Measurements from ENCODE around the gene WFS1. TPM values are rescaled to one million over a fixed set of nuclear protein-coding genes. Genes with fewer than 3 reads are reported as not detected.

The WFS1 gene
- total and polyA plus RNA-seq, 2 donors (not counting 3 experiments of a cell fraction or from before 2014, with no cell fraction given): 48.2 to 70.0 TPM

DNA sequence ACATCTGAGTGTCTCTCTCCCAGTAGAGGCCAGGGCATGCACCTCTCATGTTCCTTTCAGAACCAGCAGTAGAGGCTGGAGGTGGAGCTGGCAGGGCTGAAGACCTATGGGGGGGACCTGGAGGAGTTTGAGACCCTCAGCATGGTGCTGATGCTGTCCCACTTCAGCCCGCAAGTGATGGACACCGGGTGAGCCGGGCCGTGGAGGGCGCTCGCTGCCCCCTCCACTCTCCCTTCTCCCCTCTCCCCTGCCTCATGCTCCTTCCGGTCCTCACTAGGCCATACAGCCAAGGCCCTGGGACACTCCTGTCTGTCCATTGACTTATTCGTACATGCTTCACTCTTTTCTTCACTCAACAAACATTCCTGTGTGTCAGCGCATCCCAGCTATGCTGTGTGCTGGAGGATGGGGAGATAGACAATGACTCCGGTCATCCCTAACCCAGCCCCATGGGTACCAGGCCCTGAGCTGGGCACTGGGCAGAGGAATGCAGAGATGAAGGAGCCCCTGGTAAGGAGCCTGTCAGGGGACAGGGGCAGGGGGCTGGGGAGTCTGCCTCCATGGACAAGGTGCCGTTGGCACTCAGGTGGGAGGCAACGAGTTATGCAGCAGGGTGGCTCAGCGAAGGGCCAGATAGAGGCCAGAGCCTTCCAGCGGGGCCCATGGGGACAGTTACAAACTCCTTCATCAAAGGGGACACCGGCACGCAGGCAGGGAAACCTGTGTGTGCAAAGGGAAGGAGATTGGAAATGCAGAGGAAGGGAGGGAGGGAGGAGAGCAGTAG lies 28.4 kb upstream of the WFS1 start:
- no peaks in the 10 kb centered on the region for H3K4me1 ChIP-seq (ENCODE audit: control insufficient read depth, extremely low read depth, insufficient read depth, low read length)
- H3K27me3 ChIP-seq (ENCODE audit: control insufficient read depth in 2 of 2, insufficient read depth in 2 of 2, low read length in 2 of 2): peaks cover 0 to 7% of the 10 kb centered on the region in 2 experiments
- H3K79me2 ChIP-seq (ENCODE audit: control insufficient read depth, insufficient read depth, low read length): no peaks in the 10 kb centered on the region
- no TSS peak for BruUV-seq (replicated peaks)
- ChIA-PET POLR2A (no interaction called here), CTCF (interaction anchor here (1.7 kb wide), 1 partner anchor 10 kb away, joined by 13 read pairs; no protein-coding TSS in a partner anchor)
- TF ChIP-seq, protein P1, sequence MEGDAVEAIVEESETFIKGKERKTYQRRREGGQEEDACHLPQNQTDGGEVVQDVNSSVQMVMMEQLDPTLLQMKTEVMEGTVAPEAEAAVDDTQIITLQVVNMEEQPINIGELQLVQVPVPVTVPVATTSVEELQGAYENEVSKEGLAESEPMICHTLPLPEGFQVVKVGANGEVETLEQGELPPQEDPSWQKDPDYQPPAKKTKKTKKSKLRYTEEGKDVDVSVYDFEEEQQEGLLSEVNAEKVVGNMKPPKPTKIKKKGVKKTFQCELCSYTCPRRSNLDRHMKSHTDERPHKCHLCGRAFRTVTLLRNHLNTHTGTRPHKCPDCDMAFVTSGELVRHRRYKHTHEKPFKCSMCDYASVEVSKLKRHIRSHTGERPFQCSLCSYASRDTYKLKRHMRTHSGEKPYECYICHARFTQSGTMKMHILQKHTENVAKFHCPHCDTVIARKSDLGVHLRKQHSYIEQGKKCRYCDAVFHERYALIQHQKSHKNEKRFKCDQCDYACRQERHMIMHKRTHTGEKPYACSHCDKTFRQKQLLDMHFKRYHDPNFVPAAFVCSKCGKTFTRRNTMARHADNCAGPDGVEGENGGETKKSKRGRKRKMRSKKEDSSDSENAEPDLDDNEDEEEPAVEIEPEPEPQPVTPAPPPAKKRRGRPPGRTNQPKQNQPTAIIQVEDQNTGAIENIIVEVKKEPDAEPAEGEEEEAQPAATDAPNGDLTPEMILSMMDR (IDR thresholded peaks at IDR 0.05; ENCODE audit: extremely low read depth in 1 of 2, insufficient read depth in 1 of 2, low read depth in 1 of 2, low read length in 2 of 2): no peak
- TF ChIP-seq GATA2 (IDR thresholded peaks at IDR 0.05; ENCODE audit: insufficient read depth, insufficient read length, low read depth, low read length) (no peak), EZH2 (IDR thresholded peaks at IDR 0.05; ENCODE audit: borderline replicate concordance, low read depth, low read length, severe bottlenecking) (no peak), POLR2AphosphoS5 (IDR thresholded peaks at IDR 0.05; ENCODE audit: insufficient read depth, low read depth, low read length) (no peak), JUN (IDR thresholded peaks at IDR 0.05; ENCODE audit: borderline replicate concordance, insufficient read depth, insufficient read length, low read depth) (no peak), FOS (IDR thresholded peaks at IDR 0.05; ENCODE audit: borderline replicate concordance, insufficient read depth, low read length) (no peak), MYC (IDR thresholded peaks at IDR 0.05; ENCODE audit: low read depth, low read length) (no peak), POLR2A (IDR thresholded peaks at IDR 0.05; ENCODE audit: low read depth, low read length) (no peak)
- TF ChIP-seq, protein P2, sequence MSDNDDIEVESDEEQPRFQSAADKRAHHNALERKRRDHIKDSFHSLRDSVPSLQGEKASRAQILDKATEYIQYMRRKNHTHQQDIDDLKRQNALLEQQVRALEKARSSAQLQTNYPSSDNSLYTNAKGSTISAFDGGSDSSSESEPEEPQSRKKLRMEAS (IDR thresholded peaks at IDR 0.05; ENCODE audit: insufficient read depth, insufficient read length): no peak
- H3K9ac ChIP-seq (replicated peaks; ENCODE audit: extremely low read depth, insufficient read depth, low read length): no peak overlapping the region
- no peak overlapping the region for H3K4me2 ChIP-seq (ENCODE audit: insufficient read depth, low read length)
- H3K9me3 ChIP-seq (replicated peaks; ENCODE audit: control insufficient read depth, insufficient read depth, low read length): no peaks in the 10 kb centered on the region
- no peak overlapping the region for H2AFZ ChIP-seq (ENCODE audit: low read depth, low read length)
- no peak overlapping the region for H3K27ac ChIP-seq (ENCODE audit: insufficient read depth, low read depth, low read length)
- no peaks in the 10 kb centered on the region for H3K9me1 ChIP-seq (replicated peaks; ENCODE audit: control insufficient read depth, extremely low read depth, insufficient read depth, low read length)
- FAIRE-seq: no peak
- no peak for DNase-seq (ENCODE audit: low read depth, low spot score)
- H3K4me3 ChIP-seq (replicated peaks in 1 of 3; ENCODE audit: insufficient read depth in 1 of 3, low read depth in 1 of 3, low read length in 3 of 3): no peak overlapping the region
- no peaks in the 10 kb centered on the region for H4K20me1 ChIP-seq (replicated peaks; ENCODE audit: control insufficient read depth, extremely low read depth, insufficient read depth, low read length)
- intact Hi-C loops (cut with micrococcal nuclease) (no loop called here), dilution Hi-C loops (cut with MboI; ENCODE audit: extremely low pct_ligation_motif_present, low sequenced_read_pairs) (no loop called here)
- no peaks in the 10 kb centered on the region for H3K36me3 ChIP-seq (ENCODE audit: control insufficient read depth in 2 of 2, extremely low read depth in 1 of 2, insufficient read depth in 2 of 2, low read length in 2 of 2)
